Measurements from ENCODE around the gene UQCR10.

UQCR10 gene

GRCh38 chr22:29798318-29798717, 31.1 kb downstream of the UQCR10 start:
- no peak for DNase-seq (ENCODE audit: low read depth in 3 of 3, low spot score in 1 of 3)

GRCh38 chr22:29798801-29799200, 31.6 kb downstream of the UQCR10 start:
- DNase-seq (ENCODE audit: low read depth in 3 of 3, low spot score in 1 of 3) = no peak

GRCh38 chr22:29799217-29799680, 32.1 kb downstream of the UQCR10 start:
- DNase-seq (ENCODE audit: low read depth in 3 of 3, low spot score in 1 of 3) = no peak

- DNase-seq (ENCODE audit: low read depth in 3 of 3, low spot score in 1 of 3) = no peak
Measured at GRCh38 chr22:29801153-29801552, 34.0 kb downstream of the UQCR10 start.

- DNase-seq (ENCODE audit: low read depth in 3 of 3, low spot score in 1 of 3) = no peak
Measured at GRCh38 chr22:29801796-29802195, 34.6 kb downstream of the UQCR10 start.

- DNase-seq (ENCODE audit: low read depth in 3 of 3, low spot score in 1 of 3) = no peak
Measured at GRCh38 chr22:29803190-29803589, 36.0 kb downstream of the UQCR10 start.

- no peak for DNase-seq (ENCODE audit: low read depth in 3 of 3, low spot score in 1 of 3)
Measured at GRCh38 chr22:29804985-29805384, 37.8 kb downstream of the UQCR10 start.

GRCh38 chr22:29806196-29806595, 39.0 kb downstream of the UQCR10 start:
- no peak for DNase-seq (ENCODE audit: low read depth in 3 of 3, low spot score in 1 of 3)

- DNase-seq (ENCODE audit: low read depth in 3 of 3, low spot score in 1 of 3) = no peak
Measured at GRCh38 chr22:29810216-29810615, 43.0 kb downstream of the UQCR10 start.

GRCh38 chr22:29811377-29811776, 44.2 kb downstream of the UQCR10 start:
- no peak for DNase-seq (ENCODE audit: low read depth in 3 of 3, low spot score in 1 of 3)

GRCh38 chr22:29813126-29813525, 46.0 kb downstream of the UQCR10 start:
- DNase-seq (ENCODE audit: low read depth in 3 of 3, low spot score in 1 of 3) = no peak

GRCh38 chr22:29813563-29813962, 46.4 kb downstream of the UQCR10 start:
- no peak for DNase-seq (ENCODE audit: low read depth in 3 of 3, low spot score in 1 of 3)

- no peak for DNase-seq (ENCODE audit: low read depth in 3 of 3, low spot score in 1 of 3)
Measured at GRCh38 chr22:29814003-29814402, 46.8 kb downstream of the UQCR10 start.

GRCh38 chr22:29815580-29815979, 48.4 kb downstream of the UQCR10 start:
- DNase-seq (ENCODE audit: low read depth in 3 of 3, low spot score in 1 of 3) = no peak

GRCh38 chr22:29816128-29816527, 49.0 kb downstream of the UQCR10 start:
- no peak for DNase-seq (ENCODE audit: low read depth in 3 of 3, low spot score in 1 of 3)

- no peak for DNase-seq (ENCODE audit: low read depth in 3 of 3, low spot score in 1 of 3)
Measured at GRCh38 chr22:29816539-29816938, 49.4 kb downstream of the UQCR10 start.

- no peak for DNase-seq (ENCODE audit: low read depth in 3 of 3, low spot score in 1 of 3)
Measured at GRCh38 chr22:29816980-29817379, 49.8 kb downstream of the UQCR10 start.

- no peak for DNase-seq (ENCODE audit: low read depth in 3 of 3, low spot score in 1 of 3)
Measured at GRCh38 chr22:29817724-29818123, 50.6 kb downstream of the UQCR10 start.

GRCh38 chr22:29819501-29819900, 52.3 kb downstream of the UQCR10 start:
- no peak for DNase-seq (ENCODE audit: low read depth in 3 of 3, low spot score in 1 of 3)
